ENCODE data around the gene ZNF451.

DNA sequence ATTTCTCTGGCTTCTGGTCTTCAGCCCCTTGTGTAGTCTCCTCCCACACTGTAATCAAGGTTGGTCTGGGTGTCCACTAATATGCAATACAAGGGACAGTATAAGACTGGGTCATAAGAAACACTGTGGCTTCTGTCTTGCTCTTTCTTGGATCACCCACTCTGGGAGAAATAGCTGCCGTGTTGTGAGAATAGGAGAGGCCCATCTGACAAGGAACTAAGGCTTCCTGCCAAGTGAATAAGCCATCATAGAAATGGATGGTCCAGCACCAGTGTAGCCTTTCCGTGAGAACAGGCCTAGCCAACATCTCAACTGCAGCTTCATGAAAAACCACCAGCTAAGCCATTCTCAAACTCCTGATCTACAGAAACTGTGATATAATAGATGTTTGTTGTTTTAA is 105.5 kb downstream of the ZNF451 start:
- no peak for TF ChIP-seq EZH2 (IDR thresholded peaks at IDR 0.05; ENCODE audit: insufficient read depth, poor library complexity, severe bottlenecking)
- TF ChIP-seq EZH2phosphoT487 (IDR thresholded peaks at IDR 0.05; ENCODE audit: insufficient read depth, low read depth) = no peak
